ENCODE measurements around the gene GRK2. TPM values are rescaled to one million over a fixed set of nuclear protein-coding genes. Genes with fewer than 3 reads are reported as not detected.

Gene GRK2
- total and polyA plus RNA-seq, 2 of the 13 experiments (the other 11 are each of a cell fraction or from before 2014, with no cell fraction given) = 31.3 to 42.4 TPM

- TF ChIP-seq ZNF18 (CRISPR knock-in tag; IDR thresholded peaks at IDR 0.05; ENCODE audit: insufficient replicate concordance) (no peak), STAT6 (CRISPR knock-in tag; IDR thresholded peaks at IDR 0.05; ENCODE audit: borderline replicate concordance) (no peak), JUND (CRISPR knock-in tag; IDR thresholded peaks at IDR 0.05) (no peak), TCF7L2 (IDR thresholded peaks at IDR 0.05; ENCODE audit: low read depth, low read length) (no peak), ZBTB33 (CRISPR knock-in tag; IDR thresholded peaks at IDR 0.05) (peak; percentile 91), E2F1 (CRISPR knock-in tag; IDR thresholded peaks at IDR 0.05) (no peak), SMARCC2 (IDR thresholded peaks at IDR 0.05) (no peak), ZNF234 (CRISPR knock-in tag; conservative IDR thresholded peaks at IDR 0.05) (no peak), ZNF775 (CRISPR knock-in tag; IDR thresholded peaks at IDR 0.05; ENCODE audit: borderline replicate concordance) (no peak), WIZ (CRISPR knock-in tag; IDR thresholded peaks at IDR 0.05) (no peak), ZNF530 (CRISPR knock-in tag; IDR thresholded peaks at IDR 0.05; ENCODE audit: low read depth) (no peak), ZNF720 (CRISPR knock-in tag; IDR thresholded peaks at IDR 0.05) (no peak), ZNF282 (IDR thresholded peaks at IDR 0.05; ENCODE audit: partially characterized antibody) (no peak), ZNF224 (CRISPR knock-in tag; IDR thresholded peaks at IDR 0.05) (no peak), ZNF687 (CRISPR knock-in tag; IDR thresholded peaks at IDR 0.05) (peak; percentile 64), ZSCAN9 (CRISPR knock-in tag; IDR thresholded peaks at IDR 0.05; ENCODE audit: borderline replicate concordance) (no peak)
Measured at GRCh38 chr11:67253872-67254624, 12.2 kb upstream of the GRK2 start (continued).

Measured in HepG2 (cell line).